ENCODE results near the gene MBL2.

The MBL2 gene

GRCh38 chr10:52741851-52742250 is 30.7 kb downstream of the MBL2 start:
- DNase-seq (ENCODE audit: insufficient read length, low spot score) (no peak), FAIRE-seq (no peak)

DNA sequence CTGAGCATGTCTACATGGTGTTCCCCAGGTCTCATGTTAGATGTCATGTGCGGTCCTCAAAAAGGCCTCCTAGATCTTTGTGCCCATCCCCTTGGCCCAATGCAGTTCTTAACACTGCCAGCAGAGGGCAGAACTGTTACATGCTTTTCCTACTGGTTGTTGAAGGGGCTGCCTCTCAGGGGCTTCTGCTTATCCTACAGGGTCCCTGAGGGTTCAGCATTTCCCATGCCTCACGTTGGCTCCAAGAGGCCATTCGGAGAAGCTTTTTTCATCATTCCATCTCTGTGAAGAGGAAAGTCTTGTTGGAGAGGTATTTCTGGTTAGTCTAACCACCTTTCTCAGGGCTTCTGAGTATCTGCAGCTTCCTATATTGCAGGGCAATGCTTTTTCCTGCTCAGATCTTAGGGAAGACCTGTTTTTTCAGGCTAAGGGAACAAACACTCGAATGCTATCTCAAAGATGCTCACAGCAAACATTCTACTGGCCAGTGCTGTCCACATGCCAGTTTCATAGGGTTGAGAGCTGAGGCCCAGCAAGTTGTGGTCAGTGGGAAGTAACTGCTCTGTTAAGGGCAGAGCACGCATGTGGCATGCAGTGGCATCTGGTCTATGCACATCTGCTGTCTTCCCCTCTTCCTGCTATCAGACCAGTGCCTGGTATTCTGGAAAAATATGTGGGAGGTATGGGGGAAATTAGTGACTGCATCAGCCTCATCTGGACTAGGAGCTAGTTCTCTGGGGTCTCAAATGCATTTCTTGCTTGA is 31.5 kb downstream of the MBL2 start:
- FAIRE-seq (no peak), DNase-seq (ENCODE audit: insufficient read length, low spot score) (peak; percentile 39)

- DNase-seq (ENCODE audit: insufficient read length, low spot score) = no peak
- FAIRE-seq = no peak
Measured at GRCh38 chr10:52740155-52740549, 32.4 kb downstream of the MBL2 start.

DNA sequence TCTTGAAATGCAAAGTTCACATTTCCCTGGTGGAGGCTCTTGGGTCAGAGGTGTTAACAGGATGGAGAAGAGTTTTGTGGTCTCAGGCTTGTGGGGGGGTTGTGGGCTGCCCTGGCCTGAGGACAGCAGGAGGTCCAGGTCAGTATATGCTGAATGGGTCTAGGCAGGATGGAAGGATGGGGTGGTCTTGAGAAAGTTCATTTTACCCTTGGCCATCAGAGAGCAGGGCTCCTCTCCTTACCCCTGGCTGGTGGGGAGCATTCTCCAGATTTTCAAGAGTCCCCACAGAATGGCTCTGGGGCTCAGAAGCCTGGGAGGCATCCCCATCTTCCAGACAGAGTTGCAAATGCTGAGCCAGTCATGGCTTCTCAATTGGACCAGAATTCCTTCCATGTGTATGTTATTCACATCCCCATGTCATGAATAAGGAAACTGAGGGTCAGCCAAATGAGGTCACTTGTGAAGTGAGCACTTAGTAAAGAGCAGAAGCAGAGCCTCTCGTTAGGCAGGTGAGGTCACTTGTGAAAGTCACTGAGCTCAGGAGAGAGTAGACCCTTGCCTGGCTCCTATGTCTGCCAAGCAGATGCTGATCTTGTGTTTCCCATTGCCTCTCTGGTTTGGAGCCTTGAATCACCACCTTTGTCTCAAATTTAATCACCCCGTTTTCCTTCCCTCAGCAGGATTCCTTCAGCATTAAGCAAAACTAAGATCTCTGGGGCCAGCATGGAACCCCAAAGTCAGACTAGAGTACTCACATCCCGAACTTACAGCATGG is 33.0 kb downstream of the MBL2 start:
- FAIRE-seq (no peak), DNase-seq (ENCODE audit: insufficient read length, low spot score) (no peak)

GRCh38 chr10:52738951-52739350 is 33.6 kb downstream of the MBL2 start:
- FAIRE-seq (no peak), DNase-seq (ENCODE audit: insufficient read length, low spot score) (no peak)

GRCh38 chr10:52729271-52730104 is 43.1 kb downstream of the MBL2 start:
- peak; percentile 42 for FAIRE-seq

GRCh38 chr10:52720018-52720417 is 52.6 kb downstream of the MBL2 start:
- DNase-seq (ENCODE audit: insufficient read length, low spot score) (no peak), FAIRE-seq (no peak)

More at GRCh38 chr10:52729271-52730104, 43.1 kb downstream of the MBL2 start:
- DNase-seq (ENCODE audit: insufficient read length, low spot score) = peak; percentile 47

Measured in HTR-8/SVneo (cell line).